Caco-2 (cell line): Measurements from ENCODE around the gene CGB8. TPM values are rescaled to one million over a fixed set of nuclear protein-coding genes. Genes with fewer than 3 reads are reported as not detected.
"Not testable (repeated sequence)": the region's sequence is repeated elsewhere in the genome, so short reads cannot be mapped to it uniquely, and the experiment has no call there.

Experiments used
- Bru-seq: library from RNA; stranded (reverse); fragments of 400-500 nt; gene quantifications from one replicate; lab custom pipeline; 2021; lab: Mats Ljungman, UMichigan
- BruChase-seq, 2 experiments: library from RNA; stranded (reverse); fragments of 400-500 nt; gene quantifications; one replicate each; lab custom pipeline; 2021; lab: Mats Ljungman, UMichigan
- BruUV-seq: library from RNA; stranded (reverse); fragments of 400-500 nt; replicated peaks from 2 replicates; lab custom pipeline; 2021; lab: Mats Ljungman, UMichigan
- CTCF ChIA-PET: fragments of 300-600 bp; sonication (Branson Sonifier 250); formaldehyde crosslinking; loops from one replicate; lab custom pipeline; 2022; ENCODE audit warnings: antibody characterized with exemption; lab: Charles Lee
- POLR2A ChIA-PET: fragments of 300-600 bp; sonication (Branson Sonifier 250); formaldehyde crosslinking; loops from one replicate; lab custom pipeline; 2022; ENCODE audit warnings: antibody characterized with exemption; lab: Charles Lee
- DNase-seq, 2 experiments: peaks; one replicate each; pipeline versions ENCODE4 v3.0.0 to v3.0.0-alpha.2; 2020 to 2022
- H3K27me3 ChIP-seq: replicated peaks from 2 replicates; pipeline ENCODE4 v1.6.0; 2011; ENCODE audit warnings: low read length; ENCODE audit not compliant: control insufficient read depth, insufficient read depth
- H3K36me3 ChIP-seq: 2 replicates; pipeline ENCODE4 v1.5.1; 2011; ENCODE audit warnings: low read length; ENCODE audit not compliant: control insufficient read depth, insufficient read depth
- H3K4me1 ChIP-seq: fragments of 250-450 bp; sonication (Bioruptor Pico); 2 replicates; pipeline ENCODE4 v1.5.1; 2020; ENCODE audit warnings: mild to moderate bottlenecking
- H3K4me3 ChIP-seq: 2 replicates; pipeline ENCODE4 v1.5.1; 2011; ENCODE audit warnings: low read depth, mild to moderate bottlenecking, control low read depth, low read length
- H3K9me3 ChIP-seq: fragments of 250-450 bp; sonication (Bioruptor Pico); 2 replicates; pipeline ENCODE4 v1.5.1; 2020; ENCODE audit warnings: mild to moderate bottlenecking, moderate library complexity
- H3K27ac Mint-ChIP-seq: one replicate; pipeline ENCODE4 v1.8.0; 2022; ENCODE audit warnings: mixed read lengths; ENCODE audit not compliant: unreplicated experiment
- H3K27me3 Mint-ChIP-seq: one replicate; pipeline ENCODE4 v1.8.0; 2022; ENCODE audit warnings: mixed read lengths; ENCODE audit not compliant: insufficient read depth, unreplicated experiment
- H3K36me3 Mint-ChIP-seq: one replicate; pipeline ENCODE4 v1.8.0; 2022; ENCODE audit warnings: mild to moderate bottlenecking, mixed read lengths; ENCODE audit not compliant: insufficient read depth, unreplicated experiment
- H3K4me1 Mint-ChIP-seq: one replicate; pipeline ENCODE4 v1.8.0; 2022; ENCODE audit warnings: low read depth, mixed read lengths; ENCODE audit not compliant: unreplicated experiment
- H3K4me3 Mint-ChIP-seq: one replicate; pipeline ENCODE4 v1.8.0; 2022; ENCODE audit warnings: mild to moderate bottlenecking, moderate library complexity, mixed read lengths; ENCODE audit not compliant: unreplicated experiment
- H3K9me3 Mint-ChIP-seq: one replicate; pipeline ENCODE4 v1.8.0; 2022; ENCODE audit warnings: mixed read lengths; ENCODE audit not compliant: unreplicated experiment
- intact Hi-C: fragments of 100-400 bp; cut with micrococcal nuclease; formaldehyde crosslinking; loops from one replicate; pipeline ENCODE4 v1.10.0; 2022; ENCODE audit not compliant: unreplicated experiment
- long read RNA-seq: library from polyadenylated mRNA; stranded (forward); transcript quantifications from one replicate; pipeline ENCODE4 v2.0.0, GENCODE V29; 2022
- total RNA-seq: library from RNA; stranded (reverse); gene quantifications from 2 replicates; pipeline ENCODE4 v1.2.3, GENCODE V29; 2022
- TF ChIP-seq, protein P1 (sequence below), 2 experiments: fragments of 200-600 bp in 1 of 2; IDR thresholded peaks; 1 replicate in 1 of 2; 2 replicates in 1 of 2; pipeline versions ENCODE4 v1.5.1 to v1.8.0; 2011 to 2022; ENCODE audit warnings: antibody characterized with exemption in 1 of 2, control low read depth in 1 of 2, inconsistent platforms in 1 of 2, low read depth in 1 of 2, low read length in 1 of 2, mild to moderate bottlenecking in 1 of 2, moderate library complexity in 1 of 2; ENCODE audit not compliant: insufficient read depth in 1 of 2, severe bottlenecking in 1 of 2, unreplicated experiment in 1 of 2

The CGB8 gene
- total RNA-seq (not detected in 2 replicates), Bru-seq, nascent RNA (not detected), BruChase-seq, experiment 1, labeled RNA remaining after a 2-hour chase (not detected), BruChase-seq, experiment 2, labeled RNA remaining after a 6-hour chase (not detected)
- long read RNA-seq = 0 reads

DNA sequence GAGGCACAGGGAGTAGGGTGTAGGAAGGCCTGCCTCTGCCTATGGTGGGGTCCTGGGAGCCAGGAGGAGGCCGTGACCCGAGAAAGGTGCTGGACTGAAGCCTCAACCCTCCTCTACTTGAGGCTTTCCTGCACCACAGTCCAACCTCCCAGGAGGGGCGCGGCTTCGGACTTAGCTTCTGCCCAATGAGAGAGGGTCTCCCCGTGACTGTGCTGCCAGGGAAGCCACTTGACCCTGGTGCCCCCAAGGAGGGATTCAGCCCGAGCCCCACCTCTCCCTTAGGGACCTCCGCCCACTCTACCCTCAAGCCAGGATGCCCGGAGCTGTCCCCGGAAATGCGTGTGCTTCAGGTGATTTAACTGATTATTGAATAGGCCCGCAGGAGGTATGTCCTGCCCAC lies at the start of gene CGB8:
Gene CGB8 (minus strand): TSS at position 101 of the 400 bp plus-strand sequence. CDS start 372 bp downstream, outside the sequence.
- H3K4me3 ChIP-seq, H3K9me3 Mint-ChIP-seq, H3K4me1 Mint-ChIP-seq, H3K4me3 Mint-ChIP-seq, H3K27me3 ChIP-seq, H3K27me3 Mint-ChIP-seq, POLR2A ChIA-PET, H3K36me3 Mint-ChIP-seq, intact Hi-C loops, H3K9me3 ChIP-seq, BruUV-seq, H3K27ac Mint-ChIP-seq, H3K36me3 ChIP-seq, H3K4me1 ChIP-seq, CTCF ChIA-PET, DNase-seq: not testable (repeated sequence)

GRCh38 chr19:49097453-49098288 lies 48.8 kb upstream of the CGB8 start:
- Mint-ChIP-seq H3K27ac (no peak overlapping the region), H3K4me1 (peaks cover 15% of the 10 kb centered on the region), H3K4me3 (no peak overlapping the region), H3K27me3 (no peaks in the 10 kb centered on the region), H3K36me3 (peaks cover 92% of the 10 kb centered on the region), H3K9me3 (no peaks in the 10 kb centered on the region)
- no peak overlapping the region for H3K4me3 ChIP-seq
- no peaks in the 10 kb centered on the region; the same call in 1 of the 2 replicates for H3K4me1 ChIP-seq
- no peaks in the 10 kb centered on the region for H3K27me3 ChIP-seq
- intact Hi-C loops = loop anchor here (1.0 to 5.0 kb wide), 4 partner anchors 9 to 102 kb away; partner anchors contain the start of gene SNRNP70
- H3K36me3 ChIP-seq = peaks cover 7% of the 10 kb centered on the region
- H3K9me3 ChIP-seq = no peaks in the 10 kb centered on the region
- POLR2A ChIA-PET = interaction anchor here (0.8 to 1.1 kb wide), 5 partner anchors 16 to 101 kb away, joined by 3 to 5 read pairs (median 3); partner anchors contain the start of genes LIN7B and NTF4
- TF ChIP-seq, protein P1, sequence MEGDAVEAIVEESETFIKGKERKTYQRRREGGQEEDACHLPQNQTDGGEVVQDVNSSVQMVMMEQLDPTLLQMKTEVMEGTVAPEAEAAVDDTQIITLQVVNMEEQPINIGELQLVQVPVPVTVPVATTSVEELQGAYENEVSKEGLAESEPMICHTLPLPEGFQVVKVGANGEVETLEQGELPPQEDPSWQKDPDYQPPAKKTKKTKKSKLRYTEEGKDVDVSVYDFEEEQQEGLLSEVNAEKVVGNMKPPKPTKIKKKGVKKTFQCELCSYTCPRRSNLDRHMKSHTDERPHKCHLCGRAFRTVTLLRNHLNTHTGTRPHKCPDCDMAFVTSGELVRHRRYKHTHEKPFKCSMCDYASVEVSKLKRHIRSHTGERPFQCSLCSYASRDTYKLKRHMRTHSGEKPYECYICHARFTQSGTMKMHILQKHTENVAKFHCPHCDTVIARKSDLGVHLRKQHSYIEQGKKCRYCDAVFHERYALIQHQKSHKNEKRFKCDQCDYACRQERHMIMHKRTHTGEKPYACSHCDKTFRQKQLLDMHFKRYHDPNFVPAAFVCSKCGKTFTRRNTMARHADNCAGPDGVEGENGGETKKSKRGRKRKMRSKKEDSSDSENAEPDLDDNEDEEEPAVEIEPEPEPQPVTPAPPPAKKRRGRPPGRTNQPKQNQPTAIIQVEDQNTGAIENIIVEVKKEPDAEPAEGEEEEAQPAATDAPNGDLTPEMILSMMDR (IDR thresholded peaks at IDR 0.05; ENCODE audit: insufficient read depth in 1 of 2, low read depth in 1 of 2, low read length in 1 of 2, severe bottlenecking in 1 of 2, unreplicated experiment in 1 of 2) = peak; percentile 98 to 99
- no TSS peak for BruUV-seq
- CTCF ChIA-PET = interaction anchor here (0.5 to 2.2 kb wide), 47 partner anchors 9 to 444 kb away, joined by 3 to 96 read pairs (median 5); partner anchors contain the start of genes ALDH16A1, CGB7, GYS1 and LIN7B
- DNase-seq = peak; percentile 83 to 88

GRCh38 chr19:49094505-49095482 lies 45.9 kb upstream of the CGB8 start:
- H3K4me1 ChIP-seq = no peaks in the 10 kb centered on the region; the same call in 1 of the 2 replicates
- H3K36me3 ChIP-seq = peaks cover 7% of the 10 kb centered on the region
- no peak overlapping the region for H3K4me3 ChIP-seq
- Mint-ChIP-seq H3K27me3 (no peaks in the 10 kb centered on the region), H3K4me3 (no peak overlapping the region), H3K36me3 (peaks cover 100% of the 10 kb centered on the region), H3K9me3 (no peaks in the 10 kb centered on the region), H3K27ac (no peak overlapping the region), H3K4me1 (no peaks in the 10 kb centered on the region)
- ChIA-PET POLR2A (no interaction called here), CTCF (interaction anchor here (0.7 to 1.1 kb wide), 5 partner anchors 12 to 305 kb away, joined by 3 to 7 read pairs (median 3); partner anchors contain the start of gene RUVBL2)
- intact Hi-C loops = loop anchor here (5.0 kb wide), 1 partner anchor 53 kb away; no protein-coding TSS in a partner anchor
- no peaks in the 10 kb centered on the region for H3K27me3 ChIP-seq
- H3K9me3 ChIP-seq = no peaks in the 10 kb centered on the region
- TF ChIP-seq, protein P1 (IDR thresholded peaks at IDR 0.05; ENCODE audit: insufficient read depth in 1 of 2, low read depth in 1 of 2, low read length in 1 of 2, severe bottlenecking in 1 of 2, unreplicated experiment in 1 of 2) = no peak
- no TSS peak for BruUV-seq
- no peak for DNase-seq
